K562 (cell line): ENCODE measurements around the gene HDLBP. TPM values are rescaled to one million over a fixed set of nuclear protein-coding genes. Genes with fewer than 3 reads are reported as not detected.

ENCODE experiments used
- CBFA2T2 ChIP-seq: fragments of 450-650 bp; conservative IDR thresholded peaks from 2 replicates; pipeline ENCODE4 v1.6.1; 2017; ENCODE audit warnings: mild to moderate bottlenecking
- ESRRB ChIP-seq: fragments of 250-450 bp; sonication (Bioruptor Pico); IDR thresholded peaks from 2 replicates; pipeline ENCODE4 v1.5.0; 2020; ENCODE audit warnings: mild to moderate bottlenecking, moderate library complexity, borderline replicate concordance
- HCFC1 ChIP-seq: IDR thresholded peaks from 2 replicates; pipeline ENCODE4 v1.6.1; 2012; ENCODE audit warnings: low read depth, low read length, improper control_type of control experiment
- KAT7 ChIP-seq: sonication (generic); formaldehyde crosslinking; IDR thresholded peaks from 2 replicates; pipeline ENCODE4 v1.8.0; 2022; ENCODE audit warnings: missing genetic modification reagents, mild to moderate bottlenecking, borderline replicate concordance
- MIER1 ChIP-seq: fragments of 450-650 bp; IDR thresholded peaks from 2 replicates; pipeline ENCODE4 v1.6.1; 2016; ENCODE audit warnings: antibody characterized with exemption, mild to moderate bottlenecking, low read depth
- MTA2 ChIP-seq: fragments of 450-650 bp; IDR thresholded peaks from 2 replicates; pipeline ENCODE4 v1.6.1; 2016; ENCODE audit warnings: low read depth
- PHF8 ChIP-seq: fragments of 200-600 bp; sonication (generic); IDR thresholded peaks from 2 replicates; pipeline ENCODE4 v1.6.1; 2012; ENCODE audit warnings: mixed run types, mild to moderate bottlenecking, inconsistent platforms, low read length, moderate library complexity, borderline replicate concordance
- RAD21 ChIP-seq, 2 experiments: fragments of 250-450 bp in 1 of 2; fragments of 450-650 bp in 1 of 2; sonication (Bioruptor Pico) in 1 of 2; formaldehyde crosslinking in 1 of 2; IDR thresholded peaks in 1 of 2; conservative IDR thresholded peaks in 1 of 2; 2 replicates each; pipeline versions ENCODE4 v1.4.0 to v1.8.0; 2020 to 2022; ENCODE audit warnings: mild to moderate bottlenecking in 2 of 2, moderate library complexity in 1 of 2
- SP2 ChIP-seq: IDR thresholded peaks from 2 replicates; pipeline ENCODE4 v1.6.1; 2011; ENCODE audit warnings: mild to moderate bottlenecking, low read depth, low read length, moderate library complexity; ENCODE audit not compliant: poor library complexity, severe bottlenecking; ENCODE audit errors: extremely low read depth
- TEAD1 ChIP-seq, 2 experiments: fragments of 450-650 bp in 1 of 2; sonication (generic) in 1 of 2; formaldehyde crosslinking; IDR thresholded peaks; 2 replicates each; pipeline versions ENCODE4 v1.4.0 to v1.8.0; 2020 to 2022; ENCODE audit warnings: mild to moderate bottlenecking in 2 of 2, missing genetic modification reagents in 1 of 2
- ZBTB5 ChIP-seq: fragments of 450-650 bp; IDR thresholded peaks from 2 replicates; pipeline ENCODE4 v1.6.1; 2017; ENCODE audit warnings: antibody characterized with exemption
- ZNF561 ChIP-seq: fragments of 450-650 bp; formaldehyde crosslinking; conservative IDR thresholded peaks from 2 replicates; pipeline ENCODE4 v1.4.0; 2020; ENCODE audit warnings: mild to moderate bottlenecking, moderate library complexity
- polyA plus RNA-seq, 8 experiments: library from polyadenylated mRNA; depleted of rRNA in 4 of 8; stranded (reverse) in 5 of 8; unstranded in 3 of 8; fragments of >200 nt; fragmentation: Nextera tagmentation in 2 of 8; fragmentation: Illumina TruSeq in 1 of 8; extraction: Ambion mirVana in 2 of 8; extraction: Trizol in 1 of 8; gene quantifications; 2 replicates each; pipeline versions ENCODE4 v1.2.1 to v1.2.3, GENCODE V29; 2011 to 2014; ENCODE audit warnings: inconsistent platforms in 1 of 8, missing spikeins in 1 of 8
- total RNA-seq, 7 experiments: library from RNA; depleted of rRNA in 6 of 7; stranded (reverse); fragments of >200 nt in 6 of 7; fragmentation: Illumina TruSeq in 2 of 7; extraction: Trizol in 2 of 7; gene quantifications; 2 replicates each; pipeline versions ENCODE4 v1.2.1 to v1.2.3, GENCODE V29; 2011 to 2021; ENCODE audit warnings: low replicate concordance in 1 of 7
- TF ChIP-seq, protein P1 (sequence below): fragments of 250-450 bp; sonication (Bioruptor Pico); IDR thresholded peaks from 2 replicates; pipeline ENCODE4 v1.5.1; 2021; ENCODE audit warnings: mild to moderate bottlenecking

The HDLBP gene
- total and polyA plus RNA-seq, 9 of the 15 experiments (the other 6 are each of a cell fraction or from before 2014, with no cell fraction given) = 24.4 to 378 (median 146) TPM

- TF ChIP-seq TEAD1 (CRISPR knock-in tag; IDR thresholded peaks at IDR 0.05) = no peak
- TF ChIP-seq SP2 = no peak
- no peak for TF ChIP-seq ZBTB5
- TF ChIP-seq KAT7 = no peak
- TF ChIP-seq MTA2 = no peak
- no peak for TF ChIP-seq CBFA2T2
- peak; percentile 12 to 35; a peak in 1 of 4 replicates for TF ChIP-seq RAD21 (CRISPR knock-in tag; conservative IDR thresholded peaks at IDR 0.05 in 1 of 2, IDR thresholded peaks at IDR 0.05 in 1 of 2)
- no peak for TF ChIP-seq MIER1
- no peak for TF ChIP-seq ESRRB (CRISPR knock-in tag)
- TF ChIP-seq, protein P1, sequence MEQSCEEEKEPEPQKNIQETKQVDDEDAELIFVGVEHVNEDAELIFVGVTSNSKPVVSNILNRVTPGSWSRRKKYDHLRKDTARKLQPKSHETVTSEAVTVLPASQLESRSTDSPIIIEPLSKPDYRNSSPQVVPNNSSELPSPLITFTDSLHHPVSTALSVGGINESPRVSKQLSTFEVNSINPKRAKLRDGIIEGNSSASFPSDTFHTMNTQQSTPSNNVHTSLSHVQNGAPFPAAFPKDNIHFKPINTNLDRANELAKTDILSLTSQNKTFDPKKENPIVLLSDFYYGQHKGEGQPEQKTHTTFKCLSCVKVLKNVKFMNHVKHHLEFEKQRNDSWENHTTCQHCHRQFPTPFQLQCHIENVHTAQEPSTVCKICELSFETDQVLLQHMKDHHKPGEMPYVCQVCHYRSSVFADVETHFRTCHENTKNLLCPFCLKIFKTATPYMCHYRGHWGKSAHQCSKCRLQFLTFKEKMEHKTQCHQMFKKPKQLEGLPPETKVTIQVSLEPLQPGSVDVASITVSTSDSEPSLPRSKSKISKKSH = no peak
- TF ChIP-seq HCFC1 = 0 out of 2 replicates have a peak, but pooled peaks have one; percentile 8
- peak; percentile 45; the same call in 1 of the 2 replicates for TF ChIP-seq PHF8
- TF ChIP-seq ZNF561 (CRISPR knock-in tag) = no peak
Measured at GRCh38 chr2:241218131-241219029, 97.1 kb downstream of the HDLBP start (continued).
